Lung (tissue), 12 donors: ENCODE data around the gene DAAM2. TPM values are rescaled to one million over a fixed set of nuclear protein-coding genes. Genes with fewer than 3 reads are reported as not detected.

Experiments used
- ATAC-seq: fragments of 200-7000 bp; cut with Tn5 transposase; one replicate; pipeline ENCODE4 v1.9.1; 2020; ENCODE audit warnings: moderate number of reproducible peaks; ENCODE audit not compliant: insufficient read depth, low FRiP score
- DNase-seq, 3 donors: peaks; one replicate each; pipeline ENCODE4 v3.0.0-alpha.2; 2013 to 2017
- H3K27ac ChIP-seq, 2 donors: one replicate each; pipeline ENCODE4 v1.5.1; 2013; ENCODE audit warnings: mild to moderate bottlenecking in 2 of 2, moderate library complexity in 2 of 2, control low read depth in 1 of 2, inconsistent platforms in 1 of 2, low read depth in 1 of 2, low read length in 1 of 2
- H3K27me3 ChIP-seq, 3 donors: one replicate each; pipeline ENCODE4 v1.5.1; 2013; ENCODE audit warnings: low read length in 2 of 3; ENCODE audit not compliant: control insufficient read depth in 3 of 3, insufficient read depth in 3 of 3
- H3K36me3 ChIP-seq, 4 donors: one replicate each; pipeline ENCODE4 v1.5.1; 2013; ENCODE audit warnings: low read length in 4 of 4, mild to moderate bottlenecking in 1 of 4, moderate library complexity in 1 of 4; ENCODE audit not compliant: control insufficient read depth in 4 of 4, insufficient read depth in 4 of 4
- H3K4me1 ChIP-seq, 5 donors: one replicate each; pipeline ENCODE4 v1.5.1; 2013; ENCODE audit warnings: low read length in 5 of 5, mild to moderate bottlenecking in 2 of 5, moderate library complexity in 1 of 5; ENCODE audit not compliant: control insufficient read depth in 5 of 5, insufficient read depth in 5 of 5
- H3K4me3 ChIP-seq: one replicate; pipeline ENCODE4 v1.5.1; 2013; ENCODE audit warnings: mild to moderate bottlenecking, control low read depth, moderate library complexity
- H3K9ac ChIP-seq, 2 donors: one replicate each; pipeline ENCODE4 v1.5.1; 2013; ENCODE audit warnings: low read length in 2 of 2, control low read depth in 1 of 2; ENCODE audit not compliant: insufficient read depth in 1 of 2
- H3K9me3 ChIP-seq, 4 donors: one replicate each; pipeline ENCODE4 v1.5.1; 2013; ENCODE audit warnings: low read length in 3 of 4, mild to moderate bottlenecking in 1 of 4, moderate library complexity in 1 of 4; ENCODE audit not compliant: control insufficient read depth in 4 of 4, insufficient read depth in 3 of 4
- CTCF ChIP-seq: IDR thresholded peaks from 2 replicates; pipeline ENCODE4 v1.5.1; 2012; ENCODE audit warnings: mild to moderate bottlenecking; ENCODE audit errors: control extremely low read depth, extremely low read depth
- WGBS, 2 donors: extraction: QIAGEN DNeasy Blood & Tissue Kit; methylation state at CpG; one replicate each; pipeline ENCODE4 v1.1.7; 2013; 5-methylcytosine and 5-hydroxymethylcytosine counted together
- polyA plus RNA-seq, 2 donors: library from polyadenylated mRNA; stranded (reverse); fragments of 200-250 nt; gene quantifications; one replicate each; pipeline ENCODE4 v1.2.1, GENCODE V29; 2013
- total RNA-seq, 2 donors: library from RNA; depleted of rRNA in 1 of 2; stranded (reverse); fragments of >200 nt in 1 of 2; gene quantifications; one replicate each; pipeline ENCODE4 v1.2.1, GENCODE V29; 2014 to 2021
- donor health status: control.
- donor health status: control.
- donor health status: Bipolar disorder and iron deficiency.
- donor health status: healthy.
- donor health status: DM: yes; HTN: yes; CAD: no.

Gene DAAM2
- total and polyA plus RNA-seq, 4 donors: 13.6 to 43.0 (median 28.5) TPM

- Histone ChIP-seq H3K27ac (no peak overlapping the region), H3K4me3 (no peak overlapping the region), H3K9ac (no peak overlapping the region), H3K27me3 (no peaks in the 10 kb centered on the region), H3K4me1 (peaks cover 3 to 20% (median 13%) of the 10 kb centered on the region in 5 donors), H3K9me3 (no peaks in the 10 kb centered on the region), H3K36me3 (peaks cover 0 to 8% (median 0%) of the 10 kb centered on the region in 4 donors)
- 86 to 88% methylated on average over 3 of the region's 3 CpGs for WGBS, 2 donors
- no peak for DNase-seq
- no peak for ATAC-seq
- TF ChIP-seq CTCF: no peak
These were observed 23.2 kb downstream of the DAAM2 start for GRCh38 chr6:39815356-39815755.

- WGBS, 2 donors: 72 to 79% methylated on average over 7 of the region's 7 CpGs
- H3K27ac ChIP-seq: no peak overlapping the region
- H3K9ac ChIP-seq: no peak overlapping the region
These were observed 24.6 kb downstream of the DAAM2 start for GRCh38 chr6:39816747-39817146.

GRCh38 chr6:39818695-39819094 is 26.5 kb downstream of the DAAM2 start:
- Histone ChIP-seq H3K27me3 (no peaks in the 10 kb centered on the region), H3K36me3 (peaks cover 0 to 8% (median 0%) of the 10 kb centered on the region in 4 donors), H3K4me1 (peaks cover 0 to 28% (median 19%) of the 10 kb centered on the region in 5 donors), H3K4me3 (no peak overlapping the region), H3K9ac (no peak overlapping the region), H3K9me3 (no peaks in the 10 kb centered on the region), H3K27ac (peak overlapping the region in 1 of 2 donors; percentile 78)
- TF ChIP-seq CTCF: no peak
- 38 to 52% methylated on average over 2 of the region's 2 CpGs for WGBS, 2 donors
- DNase-seq (no peak), ATAC-seq (peak; percentile 20)

More at GRCh38 chr6:39816747-39817146, 24.6 kb downstream of the DAAM2 start:
- peaks cover 3 to 28% (median 18%) of the 10 kb centered on the region in 5 donors for H3K4me1 ChIP-seq
- no peaks in the 10 kb centered on the region for H3K27me3 ChIP-seq
- no peak overlapping the region for H3K4me3 ChIP-seq
- peaks cover 0 to 8% (median 0%) of the 10 kb centered on the region in 4 donors for H3K36me3 ChIP-seq
- DNase-seq (no peak), ATAC-seq (no peak)
- H3K9me3 ChIP-seq: no peaks in the 10 kb centered on the region
- TF ChIP-seq CTCF: no peak

- Histone ChIP-seq H3K9me3 (no peaks in the 10 kb centered on the region), H3K4me1 (peaks cover 0 to 31% (median 20%) of the 10 kb centered on the region in 5 donors), H3K9ac (no peak overlapping the region), H3K27me3 (no peaks in the 10 kb centered on the region), H3K36me3 (peaks cover 0 to 8% (median 0%) of the 10 kb centered on the region in 4 donors), H3K4me3 (no peak overlapping the region), H3K27ac (peak overlapping the region in 1 of 2 donors; percentile 78)
- no peak for TF ChIP-seq CTCF
- DNase-seq (no peak), ATAC-seq (peak; percentile 25)
- WGBS, 2 donors: 36 to 74% methylated on average over 1 of the region's 1 CpG
These were observed 27.1 kb downstream of the DAAM2 start for GRCh38 chr6:39819228-39819627.
